OCI-LY1 (cell line): ENCODE results near the gene GPATCH4.

Experiments
- CTCF ChIP-seq: fragments of 200-600 bp; sonication (generic), shearing (Covaris generic); IDR thresholded peaks from 2 replicates; pipeline ENCODE4 v1.5.1; 2017; ENCODE audit warnings: mild to moderate bottlenecking, antibody characterized with exemption, low read length, moderate library complexity, mixed read lengths
- EZH2 ChIP-seq: fragments of 200-600 bp; sonication (generic), shearing (Covaris generic); IDR thresholded peaks from 2 replicates; pipeline ENCODE4 v1.8.0; 2017; ENCODE audit warnings: borderline replicate concordance, mixed run types, mild to moderate bottlenecking, antibody characterized with exemption, low read length, moderate library complexity, mixed read lengths

- no peak for TF ChIP-seq EZH2
- TF ChIP-seq CTCF = no peak
Measured at GRCh38 chr1:156601892-156602291, 613 bp upstream of the GPATCH4 start.
